Right atrium auricular region (tissue), 2 donors: Measurements from ENCODE around the gene MRPL36. TPM values are rescaled to one million over a fixed set of nuclear protein-coding genes. Genes with fewer than 3 reads are reported as not detected.

ENCODE experiments used
- DNase-seq: peaks from one replicate; pipeline ENCODE4 v3.0.0-alpha.2; 2019; ENCODE audit warnings: low spot score
- H3K27ac ChIP-seq, 2 donors: fragments of 200-600 bp; sonication (generic); 1 replicate in 1 of 2; 2 replicates in 1 of 2; pipeline ENCODE4 v1.5.1; 2016 to 2019
- H3K27me3 ChIP-seq, 2 donors: fragments of 200-600 bp; sonication (generic); one replicate each; pipeline versions ENCODE4 v1.5.1 to v1.6.0; 2017 to 2019
- H3K36me3 ChIP-seq: fragments of 200-600 bp; sonication (generic); one replicate; pipeline ENCODE4 v1.5.1; 2016
- H3K4me1 ChIP-seq, 2 donors: fragments of 200-600 bp; sonication (generic); one replicate each; pipeline versions ENCODE4 v1.5.1 to v1.6.0; 2017 to 2019
- H3K4me3 ChIP-seq, 2 donors: fragments of 200-600 bp; sonication (generic); 1 replicate in 1 of 2; 2 replicates in 1 of 2; pipeline ENCODE4 v1.5.1; 2017 to 2019; ENCODE audit warnings: mild to moderate bottlenecking in 1 of 2, moderate library complexity in 1 of 2
- H3K9me3 ChIP-seq, 2 donors: fragments of 200-600 bp; sonication (generic); one replicate each; pipeline ENCODE4 v1.5.1; 2019
- CTCF ChIP-seq, 2 donors: fragments of 200-600 bp; sonication (generic); IDR thresholded peaks; one replicate each; pipeline ENCODE4 v1.5.1; 2019; ENCODE audit warnings: antibody characterized with exemption in 2 of 2
- total RNA-seq, 2 donors: library from RNA; depleted of rRNA; stranded (reverse); fragments of >200 nt; gene quantifications; one replicate each; pipeline ENCODE4 v1.1.0, GENCODE V29; 2016

Gene MRPL36
- total RNA-seq, 2 donors from 2014 or later = 40.5 to 41.2 TPM

GRCh38 chr5:1749346-1750124 lies 50.1 kb downstream of the MRPL36 start:
- Histone ChIP-seq H3K4me3 (no peak overlapping the region), H3K27ac (no peak overlapping the region), H3K9me3 (no peaks in the 10 kb centered on the region), H3K36me3 (no peaks in the 10 kb centered on the region), H3K27me3 (no peaks in the 10 kb centered on the region), H3K4me1 (no peaks in the 10 kb centered on the region)
- no peak for DNase-seq
- TF ChIP-seq CTCF (IDR thresholded peaks at IDR 0.05) = no peak

- TF ChIP-seq CTCF (IDR thresholded peaks at IDR 0.05) = no peak
Observed at GRCh38 chr5:1748845-1749244, 50.8 kb downstream of the MRPL36 start.

More at GRCh38 chr5:1748845-1749244, 50.8 kb downstream of the MRPL36 start:
- DNase-seq = no peak
- Histone ChIP-seq H3K27ac (no peak overlapping the region), H3K9me3 (no peaks in the 10 kb centered on the region), H3K4me1 (no peaks in the 10 kb centered on the region), H3K36me3 (no peaks in the 10 kb centered on the region), H3K4me3 (no peak overlapping the region), H3K27me3 (no peaks in the 10 kb centered on the region)

Other genes with a start within 250 kb of the MRPL36 start
- gene NDUFS6, start 1.6 kb upstream of the MRPL36 start, total RNA-seq = 100 to 1,000 TPM; 130 to 135 TPM
- not detected for gene IRX4, start 83.1 kb upstream of the MRPL36 start, total RNA-seq